ENCODE measurements around the gene CCDC57.
"Not testable (repeated sequence)": the region's sequence is repeated elsewhere in the genome, so short reads cannot be mapped to it uniquely, and the experiment has no call there.

CCDC57 gene

DNA sequence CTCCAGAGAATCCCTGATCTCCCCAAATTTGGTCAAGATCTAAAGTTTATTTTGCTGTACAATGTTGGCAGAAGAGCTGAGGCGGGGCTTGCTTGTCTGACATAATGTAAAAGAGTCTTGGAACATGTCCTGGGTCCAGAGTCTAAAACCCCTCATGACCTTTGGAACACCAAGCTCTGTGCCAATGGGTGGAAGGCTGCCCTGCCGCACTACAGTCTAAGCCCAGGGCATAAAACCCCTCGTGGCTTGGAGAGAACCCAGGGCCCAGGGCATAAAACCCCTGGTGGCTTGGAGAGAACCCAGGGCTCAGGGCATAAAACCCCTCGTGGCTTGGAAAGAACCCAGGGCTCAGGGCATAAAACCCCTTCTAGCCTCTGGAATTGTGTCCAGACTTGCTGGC is 36.7 kb downstream of the CCDC57 start:
- ChIA-PET CTCF (no interaction called here), POLR2A (no interaction called here)
- no peak overlapping the region for H3K4me3 ChIP-seq (ENCODE audit: control insufficient read depth in 1 of 7, extremely low read depth in 1 of 7, insufficient read depth in 4 of 7, low read depth in 2 of 7, low read length in 6 of 7)
- H3K4me1 ChIP-seq (ENCODE audit: control extremely low read depth in 1 of 4, control insufficient read depth in 4 of 4, insufficient read depth in 4 of 4, low read length in 3 of 4) = no peaks in the 10 kb centered on the region
- H3K36me3 ChIP-seq (ENCODE audit: control insufficient read depth in 4 of 4, insufficient read depth in 4 of 4, low read length in 3 of 4) = peaks cover 0 to 46% (median 23%) of the 10 kb centered on the region in 4 experiments
- no peaks in the 10 kb centered on the region for H3K9me3 ChIP-seq (ENCODE audit: control extremely low read depth in 1 of 5, control insufficient read depth in 4 of 5, insufficient read depth in 2 of 5, low read depth in 1 of 5, low read length in 4 of 5)
- WGBS (ENCODE audit: insufficient coverage) = 78% methylated on average over 2 of the region's 4 CpGs
- no peak for DNase-seq
- H3K27me3 ChIP-seq (replicated peaks in 2 of 5; ENCODE audit: control insufficient read depth in 4 of 5, insufficient read depth in 5 of 5, low read length in 4 of 5) = no peaks in the 10 kb centered on the region
- no peak overlapping the region for H3K27ac ChIP-seq (ENCODE audit: insufficient read depth in 1 of 2, low read depth in 1 of 2, low read length in 2 of 2, poor library complexity in 1 of 2, severe bottlenecking in 2 of 2)

DNA sequence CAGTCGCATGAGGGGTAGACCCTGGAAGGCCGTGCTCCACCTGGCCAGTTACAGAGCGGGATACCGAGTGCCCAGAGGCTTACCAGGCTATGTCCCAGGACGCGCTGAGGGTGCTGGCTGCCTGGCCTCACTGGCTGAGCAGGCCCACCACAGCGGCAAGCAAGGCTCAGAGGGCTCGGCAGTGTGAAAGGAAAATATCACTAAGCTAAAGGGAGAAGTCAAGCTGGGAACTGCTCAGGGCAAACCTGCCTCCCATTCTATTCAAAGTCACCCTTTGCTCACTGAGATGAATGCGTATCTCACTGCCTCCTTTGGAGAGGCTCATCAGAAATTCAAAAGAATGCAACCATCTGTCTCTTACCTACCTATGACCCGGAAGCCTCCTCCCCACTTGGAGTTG is 37.4 kb downstream of the CCDC57 start:
- ChIA-PET CTCF (no interaction called here), POLR2A (no interaction called here)
- H3K4me1 ChIP-seq (ENCODE audit: control extremely low read depth in 1 of 4, control insufficient read depth in 4 of 4, insufficient read depth in 4 of 4, low read length in 3 of 4) = peaks cover 0 to 7% (median 0%) of the 10 kb centered on the region in 4 experiments
- 98% methylated on average over 10 of the region's 10 CpGs for WGBS (ENCODE audit: insufficient coverage)
- H3K27me3 ChIP-seq (replicated peaks in 2 of 5; ENCODE audit: control insufficient read depth in 4 of 5, insufficient read depth in 5 of 5, low read length in 4 of 5) = no peaks in the 10 kb centered on the region
- no peak overlapping the region for H3K4me3 ChIP-seq (ENCODE audit: control insufficient read depth in 1 of 7, extremely low read depth in 1 of 7, insufficient read depth in 4 of 7, low read depth in 2 of 7, low read length in 6 of 7)
- no peak for DNase-seq
- H3K27ac ChIP-seq (ENCODE audit: insufficient read depth in 1 of 2, low read depth in 1 of 2, low read length in 2 of 2, poor library complexity in 1 of 2, severe bottlenecking in 2 of 2) = no peak overlapping the region
- peaks cover 0 to 48% (median 25%) of the 10 kb centered on the region in 4 experiments for H3K36me3 ChIP-seq (ENCODE audit: control insufficient read depth in 4 of 4, insufficient read depth in 4 of 4, low read length in 3 of 4)
- no peaks in the 10 kb centered on the region for H3K9me3 ChIP-seq (ENCODE audit: control extremely low read depth in 1 of 5, control insufficient read depth in 4 of 5, insufficient read depth in 2 of 5, low read depth in 1 of 5, low read length in 4 of 5)

DNA sequence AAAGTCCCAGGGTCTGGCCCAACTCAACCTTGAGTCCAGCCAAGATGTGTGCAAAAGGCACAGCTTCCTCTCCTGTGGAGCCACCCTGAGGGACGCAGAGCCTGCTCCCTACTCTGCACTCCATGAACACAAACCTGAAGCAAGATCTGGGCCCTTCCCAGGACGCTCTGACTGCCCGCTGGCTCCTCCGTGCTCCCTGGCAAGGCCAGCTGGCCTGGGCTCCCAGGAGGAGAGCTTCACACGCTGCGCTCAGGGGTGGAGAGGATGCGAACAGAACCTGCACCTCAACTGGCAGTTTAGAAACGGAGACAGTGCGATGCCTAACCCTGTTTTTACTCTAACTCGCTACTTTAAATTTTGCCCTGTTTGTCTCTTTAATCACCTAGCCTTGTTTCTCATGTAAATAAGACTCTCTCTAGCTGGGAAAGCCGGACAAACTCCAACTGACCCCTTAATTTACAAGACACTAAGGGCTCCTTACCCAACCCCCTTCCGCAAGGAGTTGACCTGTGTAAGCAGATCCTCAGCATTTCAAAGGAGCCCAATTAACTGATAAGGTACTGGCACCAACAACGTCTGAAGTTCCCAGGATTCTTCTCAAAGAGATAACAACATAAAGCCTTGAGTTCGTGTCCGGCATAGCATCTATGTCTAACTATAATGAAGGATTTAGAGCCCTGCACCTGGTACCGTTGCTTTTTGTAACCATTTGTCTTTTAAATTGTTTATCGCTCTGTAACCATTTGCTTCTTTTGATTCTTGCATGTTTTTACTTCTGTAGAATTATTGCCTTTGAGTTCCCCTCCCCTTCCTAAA is 38.4 kb downstream of the CCDC57 start:
- H3K4me3 ChIP-seq (ENCODE audit: control insufficient read depth in 1 of 7, extremely low read depth in 1 of 7, insufficient read depth in 4 of 7, low read depth in 2 of 7, low read length in 6 of 7); H3K27me3 ChIP-seq (replicated peaks in 2 of 5; ENCODE audit: control insufficient read depth in 4 of 5, insufficient read depth in 5 of 5, low read length in 4 of 5); POLR2A ChIA-PET; H3K27ac ChIP-seq (ENCODE audit: insufficient read depth in 1 of 2, low read depth in 1 of 2, low read length in 2 of 2, poor library complexity in 1 of 2, severe bottlenecking in 2 of 2); DNase-seq; H3K9me3 ChIP-seq (ENCODE audit: control extremely low read depth in 1 of 5, control insufficient read depth in 4 of 5, insufficient read depth in 2 of 5, low read depth in 1 of 5, low read length in 4 of 5): not testable (repeated sequence)
- peaks cover 0 to 49% (median 27%) of the 10 kb centered on the region in 4 experiments for H3K36me3 ChIP-seq (ENCODE audit: control insufficient read depth in 4 of 4, insufficient read depth in 4 of 4, low read length in 3 of 4)
- CTCF ChIA-PET = interaction anchor here (0.9 kb wide), 1 partner anchor 10 kb away, joined by 3 read pairs; no protein-coding TSS in a partner anchor
- H3K4me1 ChIP-seq (ENCODE audit: control extremely low read depth in 1 of 4, control insufficient read depth in 4 of 4, insufficient read depth in 4 of 4, low read length in 3 of 4) = peaks cover 0 to 11% (median 0%) of the 10 kb centered on the region in 4 experiments
- 95% methylated on average over 12 of the region's 17 CpGs for WGBS (ENCODE audit: insufficient coverage)

DNA sequence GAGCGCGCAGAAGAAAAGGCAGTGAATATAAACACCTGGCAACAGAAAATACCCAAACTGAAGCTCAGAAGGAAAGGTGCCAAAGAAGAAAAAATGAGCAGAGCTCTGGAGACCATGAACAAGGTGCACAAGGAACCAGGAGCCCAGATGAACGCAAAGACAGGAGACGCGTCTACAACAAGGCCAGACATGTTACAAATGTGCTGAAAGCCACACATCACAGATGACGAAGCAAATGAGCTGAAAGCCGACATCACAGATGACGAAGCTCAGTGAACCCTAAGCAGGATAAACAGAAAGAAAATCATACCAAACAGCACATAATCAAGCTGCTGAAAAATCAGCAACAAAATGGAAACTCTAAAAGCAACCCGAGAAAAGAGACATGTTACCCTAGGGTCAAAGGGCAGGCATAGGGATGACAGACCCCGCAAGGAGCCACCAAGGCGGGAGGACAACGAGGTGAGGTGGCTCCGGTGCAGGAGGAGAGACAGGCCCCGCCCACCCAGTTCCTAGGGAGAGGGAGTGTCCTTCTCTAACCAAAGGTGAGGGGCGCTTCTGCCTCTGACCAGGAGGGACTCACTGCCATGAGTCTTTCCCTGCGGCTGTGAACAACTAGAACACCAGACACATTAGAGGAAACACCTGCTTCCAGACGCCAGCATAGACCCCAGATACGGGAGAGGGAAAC is 39.1 kb downstream of the CCDC57 start:
- no peak overlapping the region for H3K27ac ChIP-seq (ENCODE audit: insufficient read depth in 1 of 2, low read depth in 1 of 2, low read length in 2 of 2, poor library complexity in 1 of 2, severe bottlenecking in 2 of 2)
- DNase-seq = no peak
- H3K36me3 ChIP-seq (ENCODE audit: control insufficient read depth in 4 of 4, insufficient read depth in 4 of 4, low read length in 3 of 4) = peaks cover 0 to 42% (median 23%) of the 10 kb centered on the region in 4 experiments
- peaks cover 0 to 11% (median 0%) of the 10 kb centered on the region in 4 experiments for H3K4me1 ChIP-seq (ENCODE audit: control extremely low read depth in 1 of 4, control insufficient read depth in 4 of 4, insufficient read depth in 4 of 4, low read length in 3 of 4)
- no peak overlapping the region for H3K4me3 ChIP-seq (ENCODE audit: control insufficient read depth in 1 of 7, extremely low read depth in 1 of 7, insufficient read depth in 4 of 7, low read depth in 2 of 7, low read length in 6 of 7)
- WGBS (ENCODE audit: insufficient coverage) = 93% methylated on average over 13 of the region's 18 CpGs
- POLR2A ChIA-PET = no interaction called here
- CTCF ChIA-PET = interaction anchor here (0.9 kb wide), 1 partner anchor 9 kb away, joined by 3 read pairs; no protein-coding TSS in a partner anchor
- H3K27me3 ChIP-seq (replicated peaks in 2 of 5; ENCODE audit: control insufficient read depth in 4 of 5, insufficient read depth in 5 of 5, low read length in 4 of 5) = no peaks in the 10 kb centered on the region
- H3K9me3 ChIP-seq (ENCODE audit: control extremely low read depth in 1 of 5, control insufficient read depth in 4 of 5, insufficient read depth in 2 of 5, low read depth in 1 of 5, low read length in 4 of 5) = no peaks in the 10 kb centered on the region

DNA sequence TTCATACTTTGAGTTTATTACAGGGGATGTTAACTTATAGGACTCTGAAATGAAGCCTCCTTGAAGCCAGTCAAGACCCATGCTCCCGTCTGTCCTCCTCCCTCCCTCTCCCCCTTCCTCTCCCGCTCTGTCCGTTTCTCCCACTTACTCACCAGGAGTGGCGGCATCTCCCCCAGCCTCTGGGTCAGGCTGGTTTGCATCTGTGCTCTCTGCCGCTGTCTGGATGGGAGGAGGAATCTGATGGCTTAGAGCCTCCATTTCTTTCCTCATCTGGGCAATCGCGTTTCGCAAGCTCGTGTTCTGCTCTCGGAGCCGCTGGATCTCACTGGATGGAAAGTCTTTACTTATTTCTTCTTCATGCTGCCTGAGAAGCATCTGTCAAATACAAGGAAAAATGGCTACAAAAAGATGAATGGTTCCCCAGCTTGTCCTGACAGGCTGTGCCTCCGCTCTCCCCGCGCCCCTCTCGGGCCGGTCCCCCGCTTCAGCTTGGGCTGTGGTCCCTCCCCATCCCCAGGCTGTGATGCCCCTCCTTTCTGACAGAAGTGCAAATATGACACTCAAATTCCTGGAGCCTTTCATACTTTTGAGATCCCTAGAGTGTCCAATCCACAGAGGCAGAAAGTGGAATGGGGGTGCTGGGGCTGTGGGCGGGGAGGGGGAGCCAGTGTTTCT is 40.0 kb downstream of the CCDC57 start:
- Histone ChIP-seq H3K4me3 (ENCODE audit: control insufficient read depth in 1 of 7, extremely low read depth in 1 of 7, insufficient read depth in 4 of 7, low read depth in 2 of 7, low read length in 6 of 7) (no peak overlapping the region), H3K27me3 (replicated peaks in 2 of 5; ENCODE audit: control insufficient read depth in 4 of 5, insufficient read depth in 5 of 5, low read length in 4 of 5) (no peaks in the 10 kb centered on the region), H3K27ac (ENCODE audit: insufficient read depth in 1 of 2, low read depth in 1 of 2, low read length in 2 of 2, poor library complexity in 1 of 2, severe bottlenecking in 2 of 2) (no peak overlapping the region), H3K36me3 (ENCODE audit: control insufficient read depth in 4 of 4, insufficient read depth in 4 of 4, low read length in 3 of 4) (peaks cover 0 to 36% (median 20%) of the 10 kb centered on the region in 4 experiments), H3K9me3 (ENCODE audit: control extremely low read depth in 1 of 5, control insufficient read depth in 4 of 5, insufficient read depth in 2 of 5, low read depth in 1 of 5, low read length in 4 of 5) (no peaks in the 10 kb centered on the region), H3K4me1 (ENCODE audit: control extremely low read depth in 1 of 4, control insufficient read depth in 4 of 4, insufficient read depth in 4 of 4, low read length in 3 of 4) (peaks cover 0 to 11% (median 0%) of the 10 kb centered on the region in 4 experiments)
- CTCF ChIA-PET = no interaction called here
- no peak for DNase-seq
- POLR2A ChIA-PET = no interaction called here
- WGBS (ENCODE audit: insufficient coverage) = over 99% methylated on average over 15 of the region's 18 CpGs

DNA sequence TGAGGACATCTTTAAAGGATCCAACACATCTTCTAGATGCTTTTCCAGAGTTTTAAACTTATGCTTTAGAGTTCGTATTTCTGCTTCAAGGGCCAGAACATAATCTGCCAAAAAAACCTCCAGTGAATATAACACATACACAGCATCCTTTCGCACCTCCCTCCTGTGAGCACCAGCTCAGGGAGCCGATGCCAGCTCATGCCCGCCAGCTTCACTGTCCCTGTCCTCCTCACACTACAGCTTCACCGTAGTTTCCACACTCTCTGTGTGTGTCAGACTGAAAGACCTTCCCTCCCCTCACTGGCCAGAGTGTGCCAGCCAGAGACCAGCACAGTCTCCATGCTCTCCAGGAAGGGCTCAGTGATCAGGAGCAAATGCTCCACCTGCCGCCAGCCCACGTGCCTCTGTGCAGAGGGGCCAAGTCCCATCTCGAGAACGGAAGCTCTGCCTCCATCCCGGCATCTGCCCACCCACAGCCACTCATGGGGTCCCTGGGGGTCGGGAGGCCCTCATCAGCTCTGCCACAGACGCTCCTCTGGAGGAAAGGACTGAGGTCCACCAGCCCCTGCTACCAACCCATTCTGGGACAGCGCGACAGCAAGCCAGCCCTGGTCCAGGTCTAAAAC is 40.8 kb downstream of the CCDC57 start:
- no peak overlapping the region for H3K4me3 ChIP-seq (ENCODE audit: control insufficient read depth in 1 of 7, extremely low read depth in 1 of 7, insufficient read depth in 4 of 7, low read depth in 2 of 7, low read length in 6 of 7)
- 96% methylated on average over 12 of the region's 14 CpGs for WGBS (ENCODE audit: insufficient coverage)
- H3K27me3 ChIP-seq (replicated peaks in 2 of 5; ENCODE audit: control insufficient read depth in 4 of 5, insufficient read depth in 5 of 5, low read length in 4 of 5) = no peaks in the 10 kb centered on the region
- no peak overlapping the region for H3K27ac ChIP-seq (ENCODE audit: insufficient read depth in 1 of 2, low read depth in 1 of 2, low read length in 2 of 2, poor library complexity in 1 of 2, severe bottlenecking in 2 of 2)
- peaks cover 0 to 34% (median 19%) of the 10 kb centered on the region in 4 experiments for H3K36me3 ChIP-seq (ENCODE audit: control insufficient read depth in 4 of 4, insufficient read depth in 4 of 4, low read length in 3 of 4)
- CTCF ChIA-PET = no interaction called here
- DNase-seq = no peak
- H3K9me3 ChIP-seq (ENCODE audit: control extremely low read depth in 1 of 5, control insufficient read depth in 4 of 5, insufficient read depth in 2 of 5, low read depth in 1 of 5, low read length in 4 of 5) = no peaks in the 10 kb centered on the region
- H3K4me1 ChIP-seq (ENCODE audit: control extremely low read depth in 1 of 4, control insufficient read depth in 4 of 4, insufficient read depth in 4 of 4, low read length in 3 of 4) = peaks cover 0 to 11% (median 0%) of the 10 kb centered on the region in 4 experiments
- POLR2A ChIA-PET = no interaction called here

Measured in common myeloid progenitor, CD34-positive (primary cell).